T-helper 1 cell treated with Interleukin-12 subunit alpha and Interleukin-12 subunit beta and Interleukin-4 antibody, amounts not matched to agents 30 ng/mL and 1 ng/mL, for 36 hours (primary cell): ENCODE results near the gene LYRM1. TPM values are rescaled to one million over a fixed set of nuclear protein-coding genes. Genes with fewer than 3 reads are reported as not detected.

Experiments used
- intact Hi-C: fragments of 100-400 bp; cut with micrococcal nuclease; formaldehyde crosslinking; loops from one replicate; pipeline ENCODE4 v1.15.1; 2024
- total RNA-seq: library from RNA; stranded (reverse); gene quantifications from 2 replicates; pipeline ENCODE4 v1.2.3, GENCODE V29; 2022

Gene LYRM1
- total RNA-seq, 1 donor from 2014 or later = 26.7 TPM

DNA sequence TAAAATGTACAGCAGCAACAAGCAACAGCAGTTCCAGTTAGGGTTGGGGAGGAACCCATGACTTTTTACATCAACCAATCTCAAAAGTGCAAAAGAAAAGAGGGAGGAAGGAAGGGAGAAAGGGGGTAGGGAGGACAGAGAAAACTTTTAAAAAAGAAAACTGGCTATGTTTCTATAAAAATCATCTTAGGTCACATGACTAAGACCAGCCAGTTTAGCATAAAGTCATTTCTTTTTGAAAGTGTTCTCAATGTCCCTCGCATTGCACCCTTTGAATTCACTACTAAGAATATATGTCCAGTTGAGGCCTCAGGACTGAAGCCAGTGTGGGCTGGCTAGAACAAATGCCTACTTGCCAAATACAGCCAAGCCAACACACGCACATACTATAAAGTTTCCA is 29.3 kb upstream of the LYRM1 start:
- intact Hi-C loops = no loop called here

DNA sequence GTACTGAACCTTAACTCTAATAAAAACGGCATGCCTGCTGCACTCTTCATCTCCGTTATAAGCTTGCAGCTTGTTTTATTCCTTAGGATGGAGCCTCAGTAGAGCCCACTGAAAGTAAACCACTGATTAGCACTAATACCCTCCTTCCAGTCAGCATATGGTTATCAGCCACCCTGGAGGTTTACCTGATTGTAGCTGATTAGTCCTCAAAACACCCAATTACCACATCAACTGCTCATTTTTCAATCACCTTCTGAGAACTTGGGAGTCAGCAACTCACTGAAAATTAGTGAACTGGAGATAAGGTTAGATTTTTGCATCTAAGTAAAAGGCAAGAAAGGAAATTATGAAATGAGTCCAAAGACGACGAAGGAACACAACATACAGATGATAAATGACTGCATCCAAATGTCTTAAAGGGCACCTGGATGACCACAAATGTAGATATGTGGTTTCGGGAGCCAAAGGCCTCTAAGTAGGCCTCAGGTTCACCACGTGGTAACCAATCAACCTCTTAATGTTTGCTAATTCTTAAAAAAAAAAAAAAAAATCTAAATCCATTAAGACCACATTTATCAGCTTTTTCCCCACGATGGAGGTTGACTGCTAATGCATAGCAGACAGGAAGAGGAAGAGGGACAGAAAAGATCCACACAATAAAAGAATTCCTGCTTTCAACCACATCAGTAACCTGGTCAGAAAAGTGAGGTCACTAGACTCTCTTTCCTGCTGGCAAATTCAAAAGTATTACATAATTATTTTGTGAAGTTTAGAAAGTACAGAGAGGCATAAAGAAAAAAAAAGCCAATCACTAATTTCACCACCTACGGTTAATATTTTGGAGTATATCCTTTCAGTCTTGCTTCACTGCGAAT is 28.4 kb upstream of the LYRM1 start:
- intact Hi-C loops = no loop called here

GRCh38 chr16:20873331-20873730 is 27.2 kb upstream of the LYRM1 start:
- intact Hi-C loops = no loop called here

DNA sequence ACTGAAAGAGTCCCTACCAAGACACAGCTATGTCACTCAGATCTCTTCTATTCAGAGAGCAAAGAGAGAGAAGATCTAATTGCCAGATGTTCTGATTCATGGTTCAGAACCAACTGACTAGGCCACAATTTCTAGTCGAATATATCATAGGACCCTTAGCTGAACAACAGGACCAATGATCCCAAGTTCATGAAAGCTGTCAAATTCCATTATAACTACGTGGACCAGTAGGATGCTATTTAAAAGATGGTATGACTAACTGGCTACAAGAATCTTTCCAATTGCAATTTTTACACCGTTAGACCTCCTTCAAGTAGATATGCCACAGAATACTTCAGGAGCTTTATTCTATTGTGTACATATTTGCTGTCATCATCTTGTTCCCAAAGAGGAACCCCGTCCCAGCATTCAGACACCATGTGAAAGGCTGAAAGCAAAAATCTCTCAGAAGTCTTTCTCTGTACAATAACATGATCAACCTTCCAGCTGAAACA is 26.4 kb upstream of the LYRM1 start:
- intact Hi-C loops = loop anchor here (1.0 to 2.0 kb wide), 6 partner anchors 24 to 133 kb away; partner anchors contain the start of genes DCUN1D3, ERI2, LYRM1 and REXO5

DNA sequence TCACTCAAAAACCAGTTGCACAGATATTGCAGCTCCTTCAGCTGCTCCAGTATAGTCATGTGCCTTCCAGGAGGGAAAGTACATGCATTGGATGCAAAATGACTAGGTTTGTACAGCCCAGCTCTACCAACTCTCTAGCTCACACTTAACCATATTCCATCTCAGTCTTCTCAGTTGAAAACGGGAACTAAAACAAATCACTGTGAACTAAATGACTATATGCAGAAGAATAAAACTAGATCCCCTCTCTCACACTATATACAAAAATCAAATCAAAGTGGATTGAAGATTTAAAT is 25.3 kb upstream of the LYRM1 start:
- intact Hi-C loops = loop anchor here (2.0 kb wide), 1 partner anchor 77 kb away; no protein-coding TSS in a partner anchor

- intact Hi-C loops = no loop called here
Observed at GRCh38 chr16:20878682-20879147, 21.9 kb upstream of the LYRM1 start.

- intact Hi-C loops = no loop called here
Observed at GRCh38 chr16:20879175-20880040, 21.2 kb upstream of the LYRM1 start.

DNA sequence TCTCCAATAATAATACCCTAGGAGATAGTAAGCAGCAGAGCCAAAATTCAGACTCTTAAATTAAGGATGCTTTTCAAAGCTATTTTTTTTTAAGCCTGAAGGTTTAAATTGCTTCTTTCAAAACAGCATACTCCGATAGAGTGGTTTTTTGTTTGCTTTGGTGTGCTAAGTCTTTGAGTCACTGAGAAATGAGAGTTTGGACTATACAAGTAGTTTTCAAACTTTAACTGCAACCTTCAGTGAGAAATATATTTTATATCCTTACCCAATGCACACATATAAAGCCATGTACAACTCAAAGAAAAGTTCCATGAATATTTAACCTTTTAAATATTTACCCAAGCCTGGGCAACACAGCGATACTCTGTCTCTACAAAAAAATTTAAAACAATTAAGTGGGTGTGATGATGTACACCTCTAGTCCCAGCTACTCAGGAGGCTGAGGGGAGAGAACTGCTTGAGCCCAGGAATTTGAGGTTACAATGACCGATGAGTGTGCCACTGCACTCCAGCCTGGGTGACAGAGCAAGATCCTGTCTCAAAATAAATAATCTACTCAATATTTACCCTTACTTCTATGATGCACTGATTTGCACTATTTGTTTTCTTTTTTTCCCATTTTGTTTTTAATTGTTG is 19.6 kb upstream of the LYRM1 start:
- intact Hi-C loops = no loop called here

DNA sequence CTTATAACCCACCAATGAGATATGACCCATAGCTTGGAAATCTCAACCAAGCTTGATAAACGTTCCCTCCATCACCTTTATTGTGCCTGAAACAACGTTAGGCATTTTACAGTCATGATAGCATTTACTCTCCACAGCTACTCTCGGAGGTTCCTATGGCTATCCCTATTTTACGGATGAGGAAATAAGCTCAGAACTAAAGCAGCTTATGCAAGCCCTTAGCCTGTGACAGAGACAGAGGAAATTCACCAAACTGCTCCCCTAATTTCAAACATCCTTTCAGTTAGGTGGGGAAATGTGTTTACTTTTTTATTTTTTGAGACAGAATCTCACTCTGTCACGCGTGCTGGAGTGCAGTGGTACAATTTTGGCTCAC is 19.1 kb upstream of the LYRM1 start:
- intact Hi-C loops = no loop called here

DNA sequence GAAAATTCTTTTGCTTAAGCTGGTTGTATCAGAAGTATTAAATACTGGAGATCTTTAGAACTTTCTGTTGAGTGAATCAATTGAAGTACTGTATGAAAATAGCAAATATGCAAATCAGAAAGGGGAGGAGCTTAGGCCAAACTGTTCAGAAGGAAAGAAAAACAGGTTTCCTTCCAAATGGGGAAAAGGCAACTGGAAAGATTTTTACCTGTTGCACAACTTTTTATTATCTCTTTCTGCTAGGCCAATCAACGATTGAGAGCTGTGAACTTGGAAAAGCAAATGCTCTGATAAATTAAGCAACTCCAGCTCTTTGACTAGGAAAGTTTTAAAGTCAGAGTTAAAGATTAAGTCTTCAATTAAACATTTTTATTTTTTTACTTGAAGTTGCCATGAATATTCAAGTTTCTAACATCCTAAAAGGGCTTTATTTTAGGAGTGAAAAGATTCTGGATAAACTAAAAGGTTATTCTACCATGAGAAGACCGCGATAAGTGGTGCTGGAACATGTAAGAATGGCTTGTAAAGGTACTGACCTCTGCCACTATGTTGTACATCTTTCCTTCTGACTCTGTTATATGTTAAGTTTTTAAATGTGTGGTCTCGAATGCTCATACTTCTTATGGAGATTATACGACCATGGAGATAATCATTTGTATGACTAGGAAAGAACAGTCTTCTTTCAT is 16.9 kb upstream of the LYRM1 start:
- intact Hi-C loops = no loop called here

DNA sequence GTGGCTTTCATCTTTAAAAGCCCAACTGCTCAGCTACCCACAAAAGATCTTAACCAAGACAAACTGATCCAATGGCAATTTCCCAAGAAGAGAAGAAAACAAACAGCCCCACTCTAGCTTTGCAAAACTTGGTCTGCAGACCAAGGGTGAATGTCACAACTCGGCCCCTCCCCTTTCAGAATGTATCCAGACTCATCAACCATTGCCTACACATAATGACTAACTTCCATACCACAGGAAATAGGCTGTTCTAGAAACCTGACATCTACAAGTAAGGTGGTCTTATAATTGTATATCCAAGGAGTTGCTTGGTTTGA is 16.4 kb upstream of the LYRM1 start:
- intact Hi-C loops = no loop called here

DNA sequence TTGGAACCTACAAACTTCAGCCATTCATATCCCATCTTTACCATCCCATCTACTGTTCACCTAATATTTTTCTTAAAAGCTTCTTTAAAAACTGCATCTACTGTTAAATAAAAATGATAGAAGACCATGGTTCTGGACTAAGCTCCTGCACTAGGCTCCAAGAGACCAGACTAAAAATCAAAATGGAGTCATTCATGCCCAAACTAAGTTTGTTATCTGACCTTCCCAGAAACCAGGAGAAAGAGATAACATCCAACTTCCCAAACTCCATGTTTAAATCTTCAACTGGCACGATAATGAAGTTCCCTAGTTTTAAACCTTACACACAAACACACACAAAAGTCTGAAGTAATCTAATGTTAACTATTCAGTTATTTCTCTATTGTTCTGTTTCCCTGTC is 14.3 kb upstream of the LYRM1 start:
- intact Hi-C loops = no loop called here

DNA sequence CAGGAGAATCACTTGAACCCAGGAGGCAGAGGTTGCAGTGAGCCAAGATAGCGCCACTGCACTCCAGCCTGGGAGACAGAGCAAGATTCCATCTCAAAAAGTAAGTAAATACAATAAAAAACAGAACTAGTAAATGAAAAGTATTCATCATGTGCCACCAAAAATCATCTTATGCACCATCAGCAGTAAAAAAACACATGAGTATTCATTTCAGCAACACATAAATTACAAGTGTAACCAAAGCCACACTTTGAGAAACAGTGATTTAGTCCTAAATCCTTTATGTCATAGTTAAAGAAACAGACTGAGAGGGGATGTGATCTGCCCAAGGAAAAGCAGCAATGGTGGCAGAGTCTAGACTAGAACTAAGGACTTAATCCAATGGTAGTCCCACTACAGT is 13.4 kb upstream of the LYRM1 start:
- intact Hi-C loops = no loop called here

- intact Hi-C loops = no loop called here
Observed at GRCh38 chr16:20889625-20890275, 10.8 kb upstream of the LYRM1 start.

GRCh38 chr16:20894388-20894787 is 6.2 kb upstream of the LYRM1 start:
- intact Hi-C loops = no loop called here

DNA sequence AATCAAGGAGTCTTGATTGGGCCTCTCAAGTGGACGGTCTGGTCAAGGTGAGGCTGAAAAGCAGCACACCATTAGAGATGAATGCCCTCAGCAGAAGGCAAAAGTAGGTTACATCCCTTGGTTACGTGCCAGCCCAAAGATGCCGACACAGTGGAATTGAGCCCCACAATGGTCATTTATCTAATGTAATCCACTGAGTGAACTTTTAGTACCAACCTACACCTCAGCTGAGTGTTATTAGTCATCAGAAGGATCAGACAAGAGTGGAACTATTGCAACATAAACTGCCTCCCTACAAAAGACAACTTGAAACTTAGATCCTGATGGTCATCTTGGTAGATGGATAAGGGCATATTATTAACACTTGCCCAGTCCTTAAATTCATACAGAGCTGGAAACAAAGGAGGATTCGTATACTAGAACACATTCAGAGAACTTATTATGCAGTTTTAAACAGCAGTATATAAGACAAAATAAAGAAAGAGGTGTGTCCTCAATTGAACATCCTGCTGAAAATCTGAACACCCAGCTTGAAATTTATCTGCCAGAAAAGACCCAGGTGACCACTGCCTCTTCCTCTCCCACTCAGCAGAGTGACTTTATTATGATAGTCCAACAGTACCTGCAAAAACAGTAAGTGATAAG is 3.2 kb upstream of the LYRM1 start:
- intact Hi-C loops = no loop called here

DNA sequence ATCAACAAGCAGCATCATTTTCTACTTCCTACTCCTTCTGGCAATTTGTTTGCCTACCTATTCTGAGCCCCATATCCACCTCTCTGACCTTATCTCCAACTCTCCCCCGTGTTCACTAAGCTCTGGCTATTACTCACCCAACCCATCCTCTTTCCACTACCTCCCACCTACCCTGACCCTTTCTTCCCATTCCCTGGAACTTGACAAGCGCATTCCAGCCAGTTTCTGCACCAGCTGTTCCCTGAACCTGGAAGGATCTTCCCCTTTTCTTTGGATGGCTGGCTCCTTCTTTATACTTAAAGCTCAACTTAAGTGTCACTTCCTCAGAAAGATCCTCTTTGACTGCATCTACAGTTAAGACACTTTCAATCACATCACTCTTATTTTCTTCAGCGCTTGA is 2.6 kb upstream of the LYRM1 start:
- intact Hi-C loops = no loop called here

DNA sequence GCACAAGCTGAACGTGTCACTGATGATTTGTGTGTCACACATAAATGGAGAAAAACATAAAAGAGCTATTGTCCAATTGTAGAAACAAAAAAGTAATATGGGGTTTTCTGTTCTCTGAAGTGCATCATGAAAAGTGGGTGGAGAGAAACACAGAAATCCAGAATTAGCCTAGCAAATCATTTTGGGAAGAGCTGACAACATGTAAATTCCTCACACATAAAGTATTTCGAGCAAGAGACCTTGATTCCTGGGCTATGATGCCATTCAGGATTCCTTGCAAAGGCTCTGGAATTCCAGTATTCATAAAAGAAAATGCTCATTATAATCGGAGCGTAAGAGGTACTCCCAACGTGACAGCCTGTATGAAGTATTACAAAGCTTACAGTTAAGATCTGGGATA is 1.5 kb upstream of the LYRM1 start:
- intact Hi-C loops = no loop called here

GRCh38 chr16:20899477-20900298 is 883 bp upstream of the LYRM1 start:
- intact Hi-C loops = loop anchor here (1.0 to 10.0 kb wide), 13 partner anchors 12 to 1832 kb away; partner anchors contain the start of genes CCP110, COQ7, ERI2 and GDE1
